NK-92 (cell line): ENCODE results near the gene EME2.

ENCODE experiments used
- DNase-seq: peaks from one replicate; lab custom pipeline; 2025; ENCODE audit not compliant: unreplicated experiment; lab: John Stamatoyannopoulos, UW

Gene EME2

DNA sequence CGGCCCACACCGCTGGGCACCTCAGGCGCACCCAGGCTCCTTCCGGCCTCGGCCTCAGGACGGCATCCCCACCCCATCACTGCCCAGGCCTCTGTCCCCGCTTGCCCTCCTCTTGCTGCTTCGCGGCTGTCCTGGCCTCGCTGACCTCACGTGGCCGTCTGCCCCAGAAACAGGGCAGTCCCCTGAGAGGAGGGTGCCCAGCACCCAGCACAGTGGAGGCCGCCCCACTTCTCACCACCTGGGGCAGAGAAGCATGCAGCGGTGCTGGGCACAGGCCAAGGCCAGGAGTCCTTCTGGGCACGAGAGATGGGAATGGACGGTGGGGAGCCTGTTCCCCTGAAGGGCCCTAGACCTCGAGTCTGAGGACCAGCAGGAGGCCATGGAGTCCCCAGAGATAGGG, 45.1 kb downstream of the EME2 start:
- no peak for DNase-seq

DNA sequence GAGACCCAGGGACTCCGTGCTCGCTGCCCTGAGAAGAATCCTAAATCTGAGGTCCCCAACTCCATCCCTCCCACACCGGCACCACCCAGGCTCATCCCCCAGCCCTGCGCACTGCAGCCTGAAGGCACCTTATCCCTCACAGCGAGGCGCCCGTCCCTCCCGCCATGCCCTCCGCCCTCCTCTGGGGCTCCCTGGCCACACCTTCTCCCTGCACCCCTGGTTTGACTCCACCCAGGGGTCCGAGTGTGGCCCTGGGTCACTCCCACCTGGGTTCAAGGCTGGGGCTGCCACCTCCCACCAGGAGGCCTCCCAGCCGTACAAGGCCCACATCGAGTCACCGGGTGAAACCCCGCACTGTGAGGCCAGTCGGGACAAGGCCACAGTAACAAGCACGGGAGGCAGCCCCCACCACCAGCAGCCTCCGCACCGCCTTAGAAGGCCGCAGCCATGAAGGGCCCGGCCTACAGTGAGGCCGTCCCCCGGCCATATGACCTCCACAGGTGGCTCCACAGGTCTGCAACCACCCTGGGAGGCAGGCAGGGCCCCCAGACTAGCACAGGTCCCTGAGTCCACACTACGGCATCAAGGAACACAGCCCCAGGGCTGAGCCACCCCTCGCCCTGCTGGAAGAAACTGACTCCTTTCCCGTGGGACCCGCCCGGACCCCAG, 45.7 kb downstream of the EME2 start:
- no peak for DNase-seq

DNA sequence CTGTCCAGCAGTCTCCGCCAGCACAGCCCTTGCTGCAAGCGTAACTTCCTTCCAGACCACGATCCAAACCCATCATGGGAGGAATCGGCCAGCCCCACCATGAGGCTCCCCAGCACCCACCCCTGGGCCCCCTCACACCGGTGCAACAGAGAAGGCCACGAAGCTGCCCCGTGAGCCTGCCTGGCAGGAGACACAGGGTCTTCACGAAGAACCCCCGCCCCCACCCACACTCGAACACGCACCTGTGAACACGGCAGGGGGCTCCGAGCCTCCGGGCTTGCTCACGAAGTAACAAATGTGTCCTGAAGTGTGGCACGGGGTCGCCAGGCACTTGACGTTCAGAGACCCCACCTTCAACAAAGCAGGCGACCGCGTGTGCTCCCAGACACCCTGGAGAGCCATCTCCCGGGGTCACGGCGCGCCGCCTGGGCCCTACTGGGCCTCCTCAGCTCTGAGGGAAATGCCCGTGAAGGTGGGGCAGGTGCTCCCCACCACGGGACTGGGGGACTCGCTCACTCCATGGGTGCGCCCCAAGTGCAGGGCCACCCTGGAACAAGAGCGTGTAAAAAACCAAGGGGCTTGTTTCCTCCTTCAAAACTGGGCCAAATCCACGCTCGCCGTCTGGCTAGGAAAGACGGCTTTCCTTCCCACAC, 46.4 kb downstream of the EME2 start:
- no peak for DNase-seq

DNA sequence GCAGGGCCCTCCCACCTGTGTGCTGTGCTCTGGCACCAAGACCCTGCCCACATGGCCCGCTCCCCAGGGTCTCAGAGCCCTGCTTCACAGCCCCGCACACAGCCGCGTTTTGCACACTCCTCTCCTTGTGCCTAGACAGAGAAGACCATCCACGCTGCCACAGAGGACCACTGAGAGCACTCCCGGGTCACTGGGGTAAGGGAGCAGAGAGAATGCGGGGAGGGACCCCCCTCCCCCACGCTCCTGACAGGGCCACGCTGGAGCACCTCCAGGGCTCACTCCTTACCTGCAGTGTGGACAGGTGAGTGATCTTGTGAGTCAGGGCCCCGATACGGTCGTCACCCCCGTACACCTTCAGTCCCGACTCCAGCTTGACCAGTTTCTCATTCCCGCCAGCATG, 47.0 kb downstream of the EME2 start:
- DNase-seq: no peak

DNA sequence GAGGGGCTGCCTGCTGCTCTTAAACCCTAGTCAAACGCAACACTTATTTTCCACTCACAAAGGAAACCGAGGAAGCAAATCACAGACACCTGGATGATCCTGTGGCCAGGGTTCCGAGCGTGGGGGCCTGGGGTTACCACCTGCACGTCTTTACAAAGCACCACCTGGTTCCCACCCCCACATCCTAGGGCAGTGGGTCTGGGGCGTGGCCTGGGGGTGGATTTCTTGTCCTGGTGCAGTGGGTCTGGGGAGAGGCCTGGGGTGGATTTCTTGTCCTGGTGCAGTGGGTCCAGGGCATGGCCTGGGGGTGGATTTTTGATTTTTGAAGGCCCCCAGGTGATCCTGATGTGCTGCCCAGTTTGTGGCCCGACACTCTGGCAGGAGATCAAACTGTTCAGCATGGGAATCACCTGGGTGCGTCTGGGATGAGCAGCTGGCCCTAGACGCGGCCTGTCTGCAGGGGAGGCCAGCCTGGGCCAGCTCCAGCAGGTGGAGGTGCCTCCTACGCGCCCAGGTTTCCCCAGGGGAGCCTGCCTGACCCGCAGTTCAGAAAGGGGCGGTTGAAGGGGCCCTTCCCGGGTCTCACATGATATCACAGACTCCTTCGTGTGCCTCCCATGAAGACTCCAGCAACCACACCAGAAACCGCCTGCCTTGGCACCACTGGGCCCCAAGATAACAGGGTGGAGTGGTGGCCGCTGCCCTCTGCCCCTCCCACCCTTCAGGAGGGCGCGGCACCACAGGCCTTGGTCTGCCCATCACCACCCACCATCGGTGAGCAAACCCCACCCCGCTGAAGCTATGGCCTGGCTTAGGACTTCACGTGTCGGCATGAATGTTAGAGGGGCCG, 47.7 kb downstream of the EME2 start:
- DNase-seq: no peak

DNA sequence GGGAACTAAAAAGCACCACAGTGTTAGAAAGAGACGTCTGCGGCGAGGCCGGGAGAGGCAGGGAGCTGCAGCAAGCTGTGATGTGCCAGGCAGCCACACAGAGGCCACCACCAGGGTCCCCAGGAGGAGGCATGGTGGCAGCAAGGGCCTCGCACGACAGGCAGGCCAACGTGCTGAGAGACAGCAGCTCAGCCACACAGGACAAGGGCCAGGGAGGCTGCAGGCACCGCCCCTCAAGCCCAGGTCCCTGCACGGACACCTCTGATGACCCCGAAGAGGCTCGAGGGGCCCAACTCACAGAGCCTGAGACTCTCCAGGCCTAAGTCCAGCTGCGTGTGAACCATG, 48.3 kb downstream of the EME2 start:
- no peak for DNase-seq

DNA sequence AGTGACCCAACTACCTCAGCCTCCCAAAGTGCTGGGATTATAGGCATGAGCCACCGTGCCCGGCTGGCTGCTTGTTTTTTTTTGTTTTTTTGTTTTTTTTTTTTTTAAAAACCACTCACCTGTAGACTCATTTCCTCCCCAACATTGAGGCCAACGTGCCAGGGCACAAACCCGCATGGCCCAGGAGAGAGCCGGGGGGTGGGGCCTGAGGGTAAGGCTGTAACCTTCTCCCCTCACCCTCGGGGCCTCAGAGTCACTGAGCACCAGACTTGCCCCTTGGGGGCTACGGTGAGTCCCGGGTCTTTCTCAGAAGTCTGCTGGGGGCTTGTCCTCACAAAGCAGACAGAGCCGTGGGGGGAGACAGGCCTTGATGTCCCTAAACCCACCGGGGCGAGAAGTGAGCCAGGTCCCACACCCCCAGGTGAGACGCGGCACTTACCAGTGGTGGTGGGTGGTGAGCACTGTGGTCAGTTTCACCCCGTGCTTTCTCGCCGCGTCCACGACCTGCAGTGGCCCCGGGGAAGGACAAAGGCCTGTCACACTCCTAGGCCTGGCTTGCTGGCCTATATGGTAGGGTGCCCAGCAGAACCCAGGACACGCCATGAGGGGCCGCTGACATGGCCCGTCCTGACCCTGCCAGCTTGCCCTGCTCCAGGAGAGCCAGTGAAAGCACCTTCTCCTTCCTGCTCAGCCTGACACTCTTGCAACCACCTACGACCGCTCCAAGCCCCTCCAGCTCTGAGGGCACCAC, 49.4 kb downstream of the EME2 start:
- no peak for DNase-seq

DNA sequence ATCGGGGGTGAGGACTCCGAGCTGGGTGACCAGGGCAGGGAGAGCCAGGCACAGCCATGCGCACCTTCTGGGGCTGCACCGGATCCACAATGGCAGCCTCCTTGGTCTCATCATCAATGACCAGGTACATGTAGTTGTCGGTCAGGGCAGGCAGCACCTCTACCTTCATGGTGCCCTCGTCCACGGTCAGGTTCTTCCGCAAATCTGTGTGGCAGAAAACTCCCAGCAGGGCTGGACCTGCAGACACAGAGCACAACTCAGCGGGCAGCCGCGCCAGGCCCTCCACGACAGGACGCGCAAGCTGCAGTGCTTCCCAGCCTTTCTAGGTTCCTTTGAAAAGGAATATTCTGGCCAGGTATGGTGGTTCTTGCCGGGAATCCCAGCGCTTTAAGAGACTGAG, 50.2 kb downstream of the EME2 start:
- DNase-seq: no peak

DNA sequence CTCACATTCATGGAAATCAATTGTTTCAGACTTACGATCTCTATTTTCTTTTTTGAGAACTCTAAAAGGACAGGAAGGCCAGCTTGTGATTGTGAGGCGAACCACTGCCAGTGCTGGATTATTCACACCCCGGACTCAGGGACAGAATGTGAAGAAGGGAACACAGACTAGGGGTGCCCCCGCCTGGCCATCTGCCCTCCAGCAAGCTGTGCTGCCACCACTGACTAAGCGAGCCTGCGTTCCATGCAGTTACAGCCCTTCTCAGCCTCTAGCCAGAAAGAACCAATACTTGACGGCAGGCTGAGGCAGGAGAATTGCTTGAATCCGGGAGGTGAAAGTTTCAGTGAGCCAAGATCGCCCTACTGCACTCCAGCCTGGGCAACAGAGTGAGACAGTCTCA, 51.2 kb downstream of the EME2 start:
- no peak for DNase-seq

DNA sequence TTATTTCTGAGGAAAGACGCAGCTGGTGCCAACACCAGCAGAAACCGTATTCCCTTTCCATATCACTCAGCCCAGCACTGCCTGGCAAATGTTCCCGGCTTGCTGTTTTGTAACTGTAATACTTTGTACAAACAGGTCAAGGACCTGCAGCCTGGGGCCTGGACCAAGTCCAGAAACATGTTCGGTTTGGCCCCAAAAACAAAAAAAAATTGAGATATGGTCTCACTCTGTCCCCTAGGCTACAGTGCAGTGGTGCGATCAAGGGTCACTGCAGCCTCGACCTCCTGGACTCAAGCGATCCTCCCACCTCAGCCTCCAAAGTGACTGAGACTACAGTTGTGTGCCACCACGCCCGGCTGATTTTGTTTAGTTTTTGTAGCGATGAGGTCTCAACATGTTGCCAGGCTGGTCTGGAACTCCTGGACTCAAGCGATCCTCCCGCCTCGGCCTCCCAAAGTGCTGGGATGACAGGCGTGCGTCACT, 52.8 kb downstream of the EME2 start:
- no peak for DNase-seq
